GM12878 (cell line): ENCODE data around the gene LSM6. TPM values are rescaled to one million over a fixed set of nuclear protein-coding genes. Genes with fewer than 3 reads are reported as not detected.

ENCODE experiments used
- ATF7 ChIP-seq: fragments of 450-650 bp; IDR thresholded peaks from 2 replicates; pipeline ENCODE4 v1.6.1; 2016; ENCODE audit warnings: low read depth, mild to moderate bottlenecking
- CTCF ChIP-seq, 3 experiments: IDR thresholded peaks in 2 of 3; conservative IDR thresholded peaks in 1 of 3; 2 replicates each; pipeline ENCODE4 v1.5.1; 2011; ENCODE audit warnings: low read depth in 3 of 3, low read length in 3 of 3, mild to moderate bottlenecking in 3 of 3, control low read depth in 2 of 3, moderate library complexity in 2 of 3, inconsistent platforms in 1 of 3, mixed read lengths in 1 of 3; ENCODE audit not compliant: control insufficient read depth in 2 of 3, insufficient read depth in 1 of 3; ENCODE audit errors: extremely low read depth in 1 of 3
- E2F8 ChIP-seq: fragments of 450-650 bp; IDR thresholded peaks from 2 replicates; pipeline ENCODE4 v1.6.1; 2018; ENCODE audit warnings: mild to moderate bottlenecking, low read depth, moderate library complexity; ENCODE audit not compliant: partially characterized antibody
- E4F1 ChIP-seq: fragments of 450-650 bp; IDR thresholded peaks from 2 replicates; pipeline ENCODE4 v1.6.1; 2018; ENCODE audit warnings: borderline replicate concordance, mild to moderate bottlenecking; ENCODE audit not compliant: partially characterized antibody
- EP300 ChIP-seq, 2 experiments: fragments of 150-350 bp in 1 of 2; IDR thresholded peaks; 2 replicates each; pipeline ENCODE4 v1.6.1; 2011 to 2012; ENCODE audit warnings: low read depth in 2 of 2, low read length in 2 of 2, borderline replicate concordance in 1 of 2, improper control_type of control experiment in 1 of 2, inconsistent platforms in 1 of 2; ENCODE audit not compliant: control insufficient read depth in 1 of 2
- ESRRA ChIP-seq: IDR thresholded peaks from 2 replicates; pipeline ENCODE4 v1.6.1; 2012; ENCODE audit warnings: mild to moderate bottlenecking, low read length, improper control_type of control experiment
- FOXK2 ChIP-seq: fragments of 450-650 bp; IDR thresholded peaks from 2 replicates; pipeline ENCODE4 v1.6.1; 2017; ENCODE audit warnings: mild to moderate bottlenecking, moderate library complexity
- GABPA ChIP-seq: IDR thresholded peaks from 2 replicates; pipeline ENCODE4 v1.6.1; 2014; ENCODE audit warnings: antibody characterized with exemption, low read depth, mild to moderate bottlenecking, inconsistent platforms
- IRF4 ChIP-seq: IDR thresholded peaks from 2 replicates; pipeline ENCODE4 v1.6.1; 2011; ENCODE audit warnings: low read depth, low read length
- MAX ChIP-seq: IDR thresholded peaks from 2 replicates; pipeline ENCODE4 v1.6.1; 2012; ENCODE audit warnings: low read depth, low read length, improper control_type of control experiment
- MXI1 ChIP-seq: fragments of 150-350 bp; IDR thresholded peaks from 2 replicates; pipeline ENCODE4 v1.6.1; 2011; ENCODE audit warnings: low read depth, mild to moderate bottlenecking, inconsistent platforms, low read length, improper control_type of control experiment
- NR2C2 ChIP-seq: IDR thresholded peaks from 2 replicates; pipeline ENCODE4 v1.6.1; 2011; ENCODE audit warnings: borderline replicate concordance, low read depth; ENCODE audit not compliant: control insufficient read depth, insufficient read length
- RBBP5 ChIP-seq: fragments of 200-600 bp; sonication (generic); conservative IDR thresholded peaks from 2 replicates; pipeline ENCODE4 v1.6.1; 2016
- RELB ChIP-seq: fragments of 450-650 bp; IDR thresholded peaks from 2 replicates; pipeline ENCODE4 v1.6.1; 2017; ENCODE audit warnings: low read depth, mild to moderate bottlenecking, moderate library complexity
- RUNX3 ChIP-seq: IDR thresholded peaks from 2 replicates; pipeline ENCODE4 v1.6.1; 2012; ENCODE audit warnings: low read length, inconsistent platforms
- SMARCA5 ChIP-seq: fragments of 450-650 bp; IDR thresholded peaks from 2 replicates; pipeline ENCODE4 v1.6.1; 2017; ENCODE audit warnings: mild to moderate bottlenecking
- SREBF2 ChIP-seq: IDR thresholded peaks from 2 replicates; pipeline ENCODE4 v1.6.1; 2012; ENCODE audit warnings: mild to moderate bottlenecking, low read length
- SUZ12 ChIP-seq: fragments of 200-600 bp; sonication (generic); IDR thresholded peaks from one replicate; pipeline ENCODE4 v1.6.1; 2018; ENCODE audit warnings: antibody characterized with exemption, mild to moderate bottlenecking; ENCODE audit not compliant: unreplicated experiment
- TAF1 ChIP-seq: IDR thresholded peaks from 2 replicates; pipeline ENCODE4 v1.6.1; 2011; ENCODE audit warnings: mild to moderate bottlenecking, low read depth, low read length, borderline replicate concordance
- USF2 ChIP-seq: IDR thresholded peaks from 2 replicates; pipeline ENCODE4 v1.6.1; 2011; ENCODE audit warnings: low read depth, low read length, improper control_type of control experiment, borderline replicate concordance
- ZSCAN29 ChIP-seq: fragments of 450-650 bp; IDR thresholded peaks from 2 replicates; pipeline ENCODE4 v1.6.1; 2017; ENCODE audit warnings: mild to moderate bottlenecking, moderate library complexity
- polyA plus RNA-seq, 11 experiments: library from polyadenylated mRNA; depleted of rRNA in 4 of 11; unstranded in 6 of 11; stranded (reverse) in 5 of 11; fragments of >200 nt; fragmentation: Nextera tagmentation in 4 of 11; fragmentation: Illumina TruSeq in 1 of 11; extraction: Ambion mirVana in 4 of 11; extraction: Trizol in 1 of 11; gene quantifications; 1 replicate in 1 of 11; 2 replicates in 10 of 11; pipeline versions ENCODE4 v1.2.1 to v1.2.3, GENCODE V29; 2011 to 2016; ENCODE audit warnings: inconsistent platforms in 2 of 11, missing spikeins in 2 of 11, low read depth in 1 of 11
- total RNA-seq, 4 experiments: library from RNA; depleted of rRNA in 3 of 4; stranded (reverse); fragments of >200 nt in 3 of 4; fragmentation: Illumina TruSeq in 1 of 4; extraction: Trizol in 1 of 4; gene quantifications; 2 replicates each; pipeline versions ENCODE4 v1.2.1 to v1.2.3, GENCODE V29; 2013 to 2021

The LSM6 gene
- total and polyA plus RNA-seq, 10 of the 15 experiments (the other 5 are each of a cell fraction or from before 2014, with no cell fraction given): 68.0 to 282 (median 229) TPM

GRCh38 chr4:146132445-146132844 is 43.1 kb upstream of the LSM6 start (continued):
- TF ChIP-seq NR2C2: no peak
- no peak for TF ChIP-seq CTCF (IDR thresholded peaks at IDR 0.05 in 2 of 3, conservative IDR thresholded peaks at IDR 0.05 in 1 of 3; ENCODE audit: control insufficient read depth in 2 of 3, extremely low read depth in 1 of 3, insufficient read depth in 1 of 3, low read depth in 3 of 3, low read length in 3 of 3)
- no peak for TF ChIP-seq FOXK2
- peak; percentile 69 to 72; a peak in 3 of 4 replicates for TF ChIP-seq EP300 (IDR thresholded peaks at IDR 0.05; ENCODE audit: borderline replicate concordance in 1 of 2, control insufficient read depth in 1 of 2, low read depth in 2 of 2, low read length in 2 of 2)
- 0 out of 2 replicates have a peak, but pooled peaks have one; percentile 16 for TF ChIP-seq TAF1
- TF ChIP-seq IRF4: peak; percentile 79
- 0 out of 2 replicates have a peak, but pooled peaks have one; percentile 17 for TF ChIP-seq MAX
- TF ChIP-seq ATF7: peak; percentile 41; the same call in 1 of the 2 replicates
- no peak for TF ChIP-seq SREBF2
- TF ChIP-seq MXI1: peak; percentile 22; the same call in 1 of the 2 replicates
- no peak for TF ChIP-seq SMARCA5
- no peak for TF ChIP-seq ESRRA
- peak; percentile 82 for TF ChIP-seq RUNX3
- TF ChIP-seq RELB: peak; percentile 67; the same call in 1 of the 2 replicates
- no peak for TF ChIP-seq USF2
- no peak for TF ChIP-seq RBBP5
- no peak for TF ChIP-seq ZSCAN29
- no peak for TF ChIP-seq E4F1
- TF ChIP-seq SUZ12: no peak
- TF ChIP-seq GABPA: no peak
- TF ChIP-seq E2F8: no peak
